SU-DHL-6 (cell line): ENCODE measurements around the gene ZNF682.

Experiments
- CTCF ChIP-seq: fragments of 200-600 bp; sonication (generic); IDR thresholded peaks from one replicate; pipeline ENCODE4 v1.5.1; 2017; ENCODE audit warnings: antibody characterized with exemption, mild to moderate bottlenecking, low read length, moderate library complexity; ENCODE audit not compliant: insufficient read depth, poor library complexity, severe bottlenecking
- EZH2phosphoT487 ChIP-seq: fragments of 200-600 bp; sonication (generic), shearing (Covaris generic); conservative IDR thresholded peaks from 2 replicates; pipeline ENCODE4 v1.6.1; 2018; ENCODE audit warnings: mild to moderate bottlenecking, antibody characterized with exemption, low read length, moderate library complexity, mixed read lengths

- TF ChIP-seq CTCF (no peak), EZH2phosphoT487 (no peak)
Observed at GRCh38 chr19:20038358-20039202, 725 bp downstream of the ZNF682 start.
